Stimulated activated CD8-positive, alpha-beta memory T cell treated with anti-CD3 and anti-CD28 coated beads, Interleukin-4, amount 100 ng/mL, for 1 hour (primary cell): ENCODE measurements around the gene CUL5.

Source experiments
- DNase-seq, 2 donors: peaks; one replicate each; pipeline ENCODE4 v3.0.0-alpha.2; 2020; ENCODE audit warnings: low read depth in 2 of 2, low spot score in 1 of 2

CUL5 gene

DNA sequence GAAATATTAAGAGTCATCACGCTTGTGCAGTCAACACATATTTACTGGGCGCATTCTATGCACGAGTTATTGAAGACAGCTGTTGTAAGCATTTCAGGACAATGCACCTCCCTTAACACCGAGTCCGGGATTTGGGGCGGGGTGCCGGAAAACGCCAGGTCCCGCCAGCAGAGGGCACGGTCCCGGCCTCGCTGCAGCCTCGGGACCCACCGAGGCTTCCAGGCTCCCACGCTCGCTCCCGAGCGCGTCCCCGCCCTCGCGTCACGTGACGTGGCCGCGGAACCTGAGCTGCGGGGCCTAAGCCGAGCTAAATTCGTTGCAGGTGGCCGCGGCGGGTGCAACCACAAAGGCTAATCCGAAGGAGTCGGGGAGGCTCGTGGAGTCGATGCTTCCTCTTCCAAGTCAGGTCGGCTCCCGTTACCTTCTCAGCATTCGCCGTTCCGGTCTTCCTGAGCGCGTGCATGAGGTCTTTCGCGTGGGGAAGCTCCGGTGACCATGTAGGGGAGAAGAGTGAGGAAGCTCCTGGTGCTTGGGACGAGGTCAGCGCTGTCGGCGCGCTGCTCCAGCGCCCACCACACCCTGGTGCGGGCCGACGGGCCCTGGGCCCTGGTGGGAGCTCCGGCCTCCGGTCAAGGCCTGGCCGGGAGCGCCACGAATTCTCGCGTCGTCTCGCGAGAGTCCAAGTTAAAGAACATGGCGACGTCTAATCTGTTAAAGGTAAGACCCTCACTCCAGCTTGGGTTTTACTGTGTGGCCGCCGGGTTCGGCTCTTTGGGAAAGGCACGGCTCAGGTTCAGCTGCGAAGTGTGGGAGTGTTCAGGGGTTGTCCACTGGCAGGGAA is at the start of gene CUL5:
CUL5 (plus strand) TSS at position 243 of the 841 bp plus-strand sequence; CDS start at position 694, 451 bp downstream.
- DNase-seq = peak; percentile 63 to 76

DNA sequence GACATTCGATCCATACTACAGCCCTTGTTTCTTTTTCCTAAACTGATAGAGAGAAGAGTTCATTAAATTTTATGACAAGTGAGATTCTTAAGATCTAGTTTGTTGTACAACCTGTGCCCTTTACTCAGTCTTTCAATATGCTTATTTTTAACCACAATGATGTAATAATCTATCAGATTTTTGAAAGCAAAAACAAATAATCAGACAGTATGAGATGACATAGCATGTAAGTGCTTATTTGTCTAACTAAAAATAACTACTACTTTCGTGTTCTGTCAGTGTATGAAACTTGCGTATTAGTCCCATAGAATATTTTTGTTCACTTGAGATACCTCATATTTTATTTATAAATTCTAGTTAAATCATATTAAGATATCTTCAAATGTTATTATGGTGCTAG is 47.2 kb upstream of the CUL5 start:
- DNase-seq = no peak

DNA sequence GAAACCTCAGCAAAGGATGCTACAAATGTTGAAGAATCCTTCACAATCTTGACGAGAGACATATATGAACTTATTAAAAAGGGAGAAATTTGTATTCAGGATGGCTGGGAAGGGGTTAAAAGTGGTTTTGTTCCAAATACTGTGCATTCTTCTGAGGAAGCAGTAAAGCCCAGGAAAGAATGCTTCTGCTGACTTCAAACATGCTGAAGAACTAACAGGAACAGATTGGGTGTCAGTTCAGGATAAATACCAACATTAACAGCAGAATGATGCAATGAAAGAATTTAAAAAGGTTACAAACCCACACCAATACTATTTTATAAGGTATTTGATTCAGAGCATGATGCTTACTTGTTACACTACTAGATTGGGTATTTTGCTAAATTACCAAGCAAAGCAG is 46.5 kb upstream of the CUL5 start:
- no peak for DNase-seq

DNA sequence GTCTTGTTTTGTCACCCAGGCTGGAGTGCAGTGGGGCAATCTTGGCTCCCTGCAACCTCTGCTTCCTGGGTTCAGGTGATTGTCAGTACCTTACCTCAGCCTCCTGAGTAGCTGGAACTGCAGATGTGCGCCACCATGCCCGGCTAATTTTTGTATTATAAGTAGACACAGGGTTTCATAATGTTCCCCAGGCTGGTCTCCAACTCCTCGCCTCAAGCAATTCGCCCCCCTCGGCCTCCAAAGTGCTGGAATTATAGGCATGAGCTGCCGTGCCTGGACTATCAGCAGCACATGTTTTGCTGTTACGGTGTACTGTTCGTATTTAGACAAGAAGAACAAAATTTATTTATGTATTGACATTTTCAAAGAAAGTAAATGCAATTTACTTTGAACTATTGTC is 45.6 kb upstream of the CUL5 start:
- DNase-seq = no peak

DNA sequence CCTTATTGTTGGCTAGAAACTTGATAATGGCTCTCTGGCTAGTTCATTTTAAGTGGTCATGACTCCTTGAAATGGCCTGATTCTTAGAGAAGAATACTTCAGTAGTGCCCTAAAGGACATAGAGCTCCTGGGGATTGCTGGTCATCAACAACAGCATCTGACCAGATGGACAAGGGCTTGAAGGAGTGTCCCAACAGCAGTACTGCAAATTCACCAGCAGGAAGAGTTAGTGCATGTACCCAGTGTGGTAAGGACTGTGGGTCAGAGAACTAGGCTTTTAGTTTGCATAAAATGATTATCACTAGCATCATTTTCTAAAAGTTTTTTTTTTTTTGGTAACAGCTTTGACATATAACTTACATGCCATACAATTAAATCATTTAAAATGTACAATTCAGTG is 39.5 kb upstream of the CUL5 start:
- no peak for DNase-seq

DNA sequence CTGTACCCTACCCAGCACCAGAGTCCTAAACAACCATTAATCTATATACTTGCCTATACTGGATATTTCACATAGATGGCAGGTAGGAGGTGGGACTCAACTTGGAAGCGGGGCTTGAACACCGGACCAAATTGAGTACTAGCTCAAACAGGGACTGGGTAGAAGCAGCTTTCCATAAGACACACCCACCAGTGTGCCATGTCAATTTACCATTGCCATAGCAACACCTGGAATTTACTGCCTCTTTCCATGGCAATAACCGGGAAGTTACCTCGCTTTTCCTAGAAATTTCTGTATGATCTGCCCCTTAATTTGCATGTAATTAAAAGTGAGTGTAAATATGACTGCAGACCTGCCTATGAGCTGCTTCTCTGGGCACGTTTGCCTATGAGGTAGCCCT is 38.6 kb upstream of the CUL5 start:
- DNase-seq = no peak

DNA sequence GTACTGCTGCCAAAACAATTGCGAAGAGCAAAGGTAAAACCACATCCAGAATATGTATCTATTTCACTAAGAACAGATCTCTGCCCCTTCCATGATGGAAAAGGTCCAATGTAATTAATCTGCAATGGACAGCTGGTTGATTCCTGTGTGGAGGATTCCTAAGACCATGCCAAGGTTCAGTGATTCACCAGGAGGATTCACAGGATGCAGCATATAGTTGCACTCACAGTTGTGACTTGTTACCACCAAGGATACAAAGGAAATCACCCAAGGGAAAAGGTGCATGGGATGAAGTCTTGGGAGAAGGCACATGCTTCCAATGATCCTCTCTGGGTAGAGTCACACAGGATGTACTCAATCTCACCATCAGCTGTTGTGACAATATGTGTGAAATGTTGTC is 35.1 kb upstream of the CUL5 start:
- DNase-seq = no peak

DNA sequence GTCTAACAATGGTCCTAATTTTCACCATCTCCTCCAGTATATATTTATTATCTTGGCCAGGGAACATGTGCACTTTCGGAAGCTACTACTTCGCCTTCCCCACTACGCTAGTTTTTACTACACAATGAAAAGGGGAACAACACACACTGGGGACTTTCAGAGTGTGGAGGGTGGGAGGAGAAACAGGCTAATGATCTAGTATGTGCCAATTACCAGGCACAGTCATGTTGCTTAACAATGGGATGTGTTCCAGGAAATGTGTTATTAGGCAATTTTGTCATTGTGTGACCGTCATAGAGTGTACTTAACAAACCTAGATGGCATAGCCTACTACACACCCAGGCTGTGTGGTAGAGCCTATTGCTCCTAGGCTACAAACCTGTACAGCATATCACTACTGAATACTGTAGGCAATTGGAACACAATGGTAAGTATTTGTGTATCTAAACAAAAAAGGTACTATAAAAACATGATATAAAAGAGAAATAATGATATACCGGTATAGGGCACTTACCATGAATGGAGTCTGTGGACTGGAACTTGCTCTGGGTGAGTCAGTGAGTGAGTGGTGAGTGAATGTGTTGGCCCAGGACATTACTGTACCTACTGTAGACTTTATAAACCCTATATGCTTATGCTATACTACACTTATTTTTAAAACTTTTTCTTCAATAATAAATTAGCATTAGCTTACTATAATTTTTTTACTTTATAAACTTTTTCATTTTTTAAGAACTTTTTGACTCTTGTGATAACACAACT is 20.1 kb upstream of the CUL5 start:
- no peak for DNase-seq

DNA sequence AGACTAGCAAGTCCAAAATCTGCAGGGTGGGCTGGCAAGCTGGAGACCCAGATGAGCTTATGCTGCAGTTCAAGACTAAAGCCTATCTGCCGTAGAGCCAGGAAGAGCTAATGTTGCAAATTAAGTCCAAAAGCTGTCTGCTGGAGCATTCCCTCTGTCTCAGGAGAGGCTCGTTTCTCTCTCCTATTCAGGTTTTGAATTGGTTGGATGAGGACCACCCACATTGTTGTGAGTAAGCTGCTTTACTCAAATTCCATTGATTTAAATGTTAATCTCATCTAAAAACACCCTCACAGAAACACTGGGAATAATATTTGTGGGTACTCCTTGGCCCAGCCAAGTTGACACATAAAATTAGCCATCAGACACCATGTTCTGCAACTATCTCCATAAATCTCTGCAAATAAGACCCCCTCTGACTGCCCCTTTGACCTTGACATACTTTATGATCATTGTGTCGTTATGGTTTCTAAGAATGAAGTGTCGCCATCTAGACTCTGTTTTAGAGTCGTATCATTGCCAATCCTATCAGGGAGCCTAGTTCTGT is 16.8 kb upstream of the CUL5 start:
- DNase-seq = no peak

DNA sequence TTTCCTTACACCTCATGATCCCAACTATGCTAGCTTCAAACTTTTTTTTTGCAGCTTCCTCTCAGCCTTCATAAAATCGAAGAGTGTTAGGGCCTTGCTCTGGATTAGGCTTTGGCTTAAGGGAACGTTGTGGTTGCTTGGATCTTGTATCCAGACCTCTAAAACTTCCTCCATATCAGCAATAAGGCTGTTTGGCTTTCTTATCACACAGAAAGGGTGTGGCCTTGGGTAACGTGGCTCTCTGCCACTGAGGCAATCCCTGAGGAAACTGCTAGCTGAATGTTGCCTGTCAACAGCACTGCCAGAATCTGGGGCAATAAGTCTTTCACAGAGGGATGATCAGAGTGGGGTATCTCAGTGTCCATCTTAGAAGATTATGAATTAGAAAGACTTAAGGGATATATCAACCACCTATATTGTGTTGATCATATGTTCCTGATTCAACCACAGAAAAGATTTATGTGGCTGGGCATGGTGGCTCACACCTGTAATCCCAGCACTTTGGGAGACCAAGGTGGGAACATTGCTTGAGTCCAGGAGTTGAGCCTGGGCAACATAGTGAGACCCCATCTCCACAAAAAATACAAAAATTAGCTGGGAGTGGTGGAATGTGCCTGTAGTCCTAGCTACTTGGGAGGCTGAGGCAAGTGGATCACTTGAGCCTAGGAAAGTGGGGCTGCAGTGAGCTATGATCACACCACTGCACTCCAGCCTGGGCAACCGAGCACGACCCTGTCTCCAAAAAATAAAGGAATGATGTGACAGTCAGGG is 12.5 kb upstream of the CUL5 start:
- no peak for DNase-seq

DNA sequence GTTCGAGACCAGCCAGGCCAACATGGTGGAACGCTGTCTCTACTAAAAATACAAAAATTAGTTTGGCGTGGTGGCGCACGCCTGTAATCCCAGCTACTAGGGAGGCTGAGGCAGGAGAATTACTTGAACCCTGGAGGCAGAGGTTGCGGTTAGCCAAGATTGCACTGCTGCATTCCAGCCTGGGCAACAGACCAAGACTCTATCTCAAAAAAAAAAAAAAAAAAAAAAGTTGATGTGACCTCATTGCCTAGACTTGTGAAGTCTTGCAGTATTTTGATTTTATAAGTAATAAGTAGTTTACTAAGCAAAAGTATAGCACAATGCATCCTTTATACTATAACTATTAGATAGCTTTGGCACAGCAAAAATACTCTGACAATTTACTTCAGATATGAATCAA is 9.9 kb upstream of the CUL5 start:
- DNase-seq = no peak

DNA sequence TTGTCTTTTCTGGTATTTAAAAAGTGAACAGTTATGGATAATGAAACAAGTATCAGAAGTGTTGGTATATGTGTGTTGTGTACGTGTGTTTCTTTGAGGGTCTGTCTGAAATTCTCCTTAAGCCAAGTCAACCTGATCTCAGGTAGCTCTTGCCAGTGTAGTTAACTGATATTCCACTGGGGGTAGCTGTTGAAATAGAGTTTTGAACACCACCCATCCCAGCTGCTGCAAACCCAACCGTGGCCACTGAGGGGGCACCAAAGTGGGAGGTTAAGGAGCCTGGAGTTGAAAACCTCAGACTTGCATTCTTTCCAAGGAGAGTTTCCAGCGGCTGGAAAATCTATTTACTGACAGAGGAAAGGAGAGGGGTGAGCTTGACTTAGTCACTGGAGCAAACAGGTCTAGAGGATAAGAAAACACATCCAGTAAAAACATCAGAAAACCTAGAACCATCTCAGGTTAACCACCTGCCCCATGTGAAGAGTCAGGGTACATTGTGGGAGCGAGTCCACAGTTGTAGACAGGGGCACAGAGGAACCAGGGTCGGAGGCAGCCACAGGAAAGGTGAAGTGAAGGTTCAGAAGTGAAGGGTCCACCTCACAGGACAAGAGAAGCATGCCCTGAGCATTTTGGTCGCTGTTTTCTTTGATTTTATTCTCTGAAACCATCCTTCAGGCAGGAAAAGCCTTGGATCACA is 8.8 kb upstream of the CUL5 start:
- no peak for DNase-seq

DNA sequence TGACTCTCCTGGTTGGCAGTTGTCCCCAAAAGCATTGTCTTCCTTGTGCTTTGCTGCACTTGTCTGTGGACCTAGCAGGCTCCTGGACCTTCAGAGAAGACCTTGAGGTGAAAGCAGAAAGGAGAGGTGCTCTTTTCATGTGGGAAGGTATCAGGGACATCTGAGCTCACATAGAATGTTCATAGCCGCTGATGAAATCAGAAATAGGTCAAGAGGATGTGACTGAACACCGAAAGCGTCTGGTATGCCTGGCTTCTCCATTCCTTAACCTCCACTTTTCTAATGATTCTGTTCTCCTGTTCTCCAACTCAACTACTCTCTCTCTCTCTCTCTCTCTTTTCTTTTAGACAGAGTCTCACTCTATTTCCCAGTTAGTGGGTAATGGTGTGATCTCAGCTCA is 6.2 kb upstream of the CUL5 start:
- no peak for DNase-seq

DNA sequence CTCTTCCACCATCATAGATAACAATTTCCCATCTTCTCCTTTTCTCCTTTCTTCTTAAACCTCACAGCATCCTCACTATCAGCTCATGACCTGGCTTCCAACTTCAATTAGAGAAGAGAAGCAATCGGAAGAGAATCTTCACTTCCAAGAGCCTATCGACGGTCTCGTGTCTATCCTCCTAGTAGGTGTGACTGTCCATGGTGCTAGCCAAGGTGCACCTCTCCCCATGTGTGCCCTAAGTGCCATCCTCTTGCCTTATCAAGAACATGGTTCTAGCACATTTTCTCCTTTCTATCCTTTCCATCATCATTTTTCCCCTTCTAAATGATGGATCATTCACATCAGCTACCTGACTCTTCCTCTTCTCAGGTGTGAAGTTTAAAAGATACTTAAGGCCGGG is 5.1 kb upstream of the CUL5 start:
- DNase-seq = no peak

DNA sequence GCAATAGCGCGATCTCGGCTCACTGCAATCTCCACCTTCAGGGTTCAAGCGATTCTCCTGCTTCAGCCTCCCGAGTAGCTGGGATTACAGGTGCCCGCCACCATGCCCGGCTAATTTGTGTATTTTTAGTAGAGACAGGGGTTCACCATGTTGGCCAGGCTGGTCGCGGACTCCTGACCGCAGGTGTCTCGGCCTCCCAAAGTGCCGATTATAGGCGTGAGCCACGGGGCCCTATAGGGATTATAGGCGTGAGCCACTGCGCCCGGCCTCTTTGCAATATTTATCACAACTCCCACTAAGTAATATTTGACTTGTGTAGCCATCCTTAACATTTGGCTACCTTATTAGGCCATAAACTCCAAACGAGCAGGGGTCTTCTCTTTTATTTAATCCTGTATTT is 879 bp upstream of the CUL5 start:
- DNase-seq = no peak

DNA sequence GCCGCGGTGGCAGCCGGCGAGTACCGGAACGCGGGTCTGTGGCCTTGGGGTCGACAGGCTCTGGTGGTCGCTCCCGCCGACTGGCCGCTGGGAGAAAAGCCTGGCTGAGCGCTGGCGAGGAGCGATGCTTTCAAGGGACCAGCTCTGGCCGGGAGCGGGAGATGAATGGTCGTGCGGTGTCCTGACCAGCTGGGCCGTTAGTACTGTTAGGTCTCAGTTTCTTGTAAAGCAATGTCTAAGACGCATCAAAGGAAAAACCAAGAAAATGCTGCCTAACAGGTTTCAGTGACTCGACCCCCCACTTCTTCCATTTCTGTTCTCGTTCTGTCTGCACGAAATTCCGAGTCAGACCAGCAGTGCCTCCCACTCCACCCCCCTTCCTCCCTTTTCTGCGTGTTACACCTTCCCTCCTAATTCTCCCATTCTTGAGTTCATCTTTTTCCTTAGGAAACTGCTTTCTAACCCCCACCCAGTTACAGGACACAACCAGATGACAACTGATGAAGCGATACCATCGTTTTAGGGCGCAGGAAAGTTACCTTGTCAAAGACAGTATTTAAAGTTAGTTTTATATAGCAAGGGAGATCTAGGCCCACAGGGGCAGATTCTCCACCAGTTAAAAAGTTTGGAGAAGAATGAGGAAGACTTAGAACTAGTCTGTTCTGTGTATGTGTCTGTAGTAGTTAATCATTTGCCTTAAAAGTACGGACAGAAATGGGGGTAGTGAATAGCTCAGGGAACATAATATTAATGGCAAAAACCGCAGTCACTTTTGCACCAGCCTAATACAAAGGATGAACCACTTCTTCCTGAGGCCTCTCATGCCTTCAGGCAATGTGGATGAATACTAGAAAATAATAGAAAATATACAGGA is 1.0 kb downstream of the CUL5 start:
- no peak for DNase-seq

DNA sequence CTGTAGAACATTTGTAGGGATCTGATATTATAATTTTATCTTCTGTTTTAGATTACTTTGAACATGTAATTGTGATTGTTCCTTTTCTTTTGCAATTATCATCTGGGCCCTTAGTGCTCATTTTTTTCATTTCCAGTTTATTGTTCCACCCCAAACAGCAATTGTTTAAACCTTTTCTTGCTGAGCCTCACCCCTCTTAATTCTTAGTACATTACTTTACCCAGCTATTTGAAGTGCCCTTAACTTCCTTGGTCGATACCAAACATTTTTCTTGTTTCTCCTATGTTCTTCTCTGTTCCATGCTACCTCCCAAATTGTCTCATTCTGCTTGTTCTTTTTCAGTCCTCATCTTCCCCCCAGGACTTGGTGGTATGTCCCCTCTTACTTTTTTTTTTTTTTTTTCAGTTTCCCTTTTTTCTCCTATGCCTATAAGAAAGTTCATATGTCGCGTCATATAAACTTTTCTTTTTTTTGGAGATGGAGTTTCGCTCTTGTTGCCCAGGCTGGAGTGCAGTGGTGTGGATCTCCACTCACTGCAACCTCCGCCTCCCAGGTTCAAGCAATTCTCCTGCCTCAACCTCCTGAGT is 3.5 kb downstream of the CUL5 start:
- DNase-seq = no peak

DNA sequence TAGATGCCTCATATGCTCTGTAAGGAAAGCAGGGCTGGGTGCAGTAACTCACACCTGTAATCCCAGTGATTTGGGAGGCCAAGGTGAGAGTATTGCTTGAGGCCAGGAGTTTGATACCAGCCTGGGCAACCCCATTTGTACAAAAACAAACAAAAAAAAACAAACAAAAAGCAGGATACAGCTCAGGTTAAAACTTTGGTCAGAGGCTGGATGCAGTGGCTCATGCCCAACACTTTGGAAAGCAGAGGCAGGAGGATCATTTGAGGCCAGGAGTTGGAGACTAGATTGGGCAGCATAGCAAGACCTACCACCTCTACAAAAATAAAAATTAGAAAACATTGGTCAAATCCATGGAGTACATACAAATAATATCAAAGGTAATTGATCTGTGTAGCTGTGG is 7.9 kb downstream of the CUL5 start:
- no peak for DNase-seq

DNA sequence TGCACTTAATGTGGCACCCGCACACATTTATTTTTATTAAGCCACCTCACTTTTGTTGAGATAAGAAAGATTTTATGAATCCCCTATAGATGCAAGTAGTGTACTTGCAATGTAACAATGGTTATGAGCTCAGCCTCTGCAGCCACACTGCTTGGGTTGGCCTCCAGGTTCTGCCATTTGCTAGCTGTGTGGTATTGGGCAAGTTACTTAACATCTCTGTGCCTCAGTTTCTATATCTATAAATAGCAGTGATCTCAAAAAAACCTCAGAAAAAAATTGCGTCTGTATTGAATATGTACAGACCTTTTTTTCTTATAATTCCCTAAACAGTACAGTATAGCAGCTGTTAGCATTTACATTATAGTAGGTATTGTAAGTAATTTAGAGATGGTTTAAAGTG is 10.0 kb downstream of the CUL5 start:
- no peak for DNase-seq
